Measurements from ENCODE around the gene LTF.

The LTF gene

DNA sequence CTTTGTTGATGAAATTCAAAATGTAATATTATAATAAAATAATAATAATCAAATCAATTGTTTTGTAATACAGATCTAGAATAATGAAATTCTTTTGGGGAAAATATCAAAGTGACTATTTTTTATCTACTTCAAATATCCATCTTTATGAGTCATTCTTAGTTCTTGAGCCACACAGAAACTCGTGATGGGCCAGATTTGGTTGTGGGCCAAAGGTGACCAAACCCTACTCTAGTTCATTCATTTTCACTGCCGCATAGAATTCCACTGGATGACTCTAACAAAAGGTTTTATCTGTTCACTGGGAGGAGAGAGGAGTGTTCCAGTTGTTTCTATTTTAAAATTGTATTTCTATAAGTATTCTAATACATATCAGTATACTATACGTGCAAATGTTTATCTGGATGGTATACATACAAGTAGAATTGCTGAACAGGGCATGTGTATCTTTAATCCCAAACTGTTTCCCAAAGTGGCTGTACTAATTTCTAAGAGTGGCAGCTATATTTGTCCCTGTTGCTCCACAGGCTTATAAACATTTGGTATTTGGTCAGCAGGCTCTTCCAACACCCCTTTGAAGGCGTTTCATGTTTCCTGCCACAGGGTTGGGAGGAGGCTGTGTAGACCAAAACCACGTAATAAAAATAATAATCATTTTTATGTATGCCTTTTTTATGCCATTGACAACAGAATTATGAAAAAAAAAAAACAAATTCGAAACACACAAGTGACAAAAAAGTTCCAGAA, 25.8 kb upstream of the LTF start:
- DNase-seq, result no peak

DNA sequence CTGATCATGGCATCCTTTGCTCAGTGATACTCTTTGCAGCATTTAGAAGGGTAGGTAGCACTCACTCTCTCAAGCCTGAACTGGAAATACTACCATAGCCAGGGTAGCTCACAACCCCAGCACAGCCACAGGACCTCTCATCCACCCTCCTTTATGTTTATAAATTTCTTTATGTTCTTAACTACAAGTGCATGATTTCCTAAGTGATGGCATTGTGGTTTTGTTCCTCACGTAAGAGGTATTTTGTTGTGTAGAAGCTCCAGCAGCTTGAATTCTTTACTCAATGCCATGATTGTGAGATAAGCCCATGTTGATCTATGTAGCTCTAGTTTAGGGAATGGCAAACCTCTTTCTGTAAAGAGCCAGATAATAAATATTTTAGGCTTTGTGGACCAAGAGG, 25.2 kb upstream of the LTF start:
- DNase-seq, result peak; percentile 57

DNA sequence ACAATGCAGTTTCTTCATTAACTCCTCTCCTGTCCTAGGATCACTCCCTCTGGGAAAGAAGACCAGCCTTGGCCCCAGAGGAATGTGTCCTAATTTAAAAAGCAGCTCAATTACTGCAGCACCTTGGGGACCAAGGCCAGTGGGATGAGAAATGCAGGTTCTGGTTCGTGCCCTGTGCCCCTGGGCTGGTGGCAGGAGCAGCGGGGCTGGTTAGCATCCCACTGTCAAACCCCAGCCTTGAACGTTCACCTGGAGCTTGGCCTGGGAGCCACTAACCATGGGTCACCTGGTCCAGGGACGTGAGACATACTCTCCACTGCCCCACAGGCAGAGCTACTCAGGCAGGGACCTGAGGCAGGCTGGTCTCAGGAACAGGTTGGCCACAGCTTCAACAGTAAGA, 24.7 kb upstream of the LTF start:
- DNase-seq, result no peak

DNA sequence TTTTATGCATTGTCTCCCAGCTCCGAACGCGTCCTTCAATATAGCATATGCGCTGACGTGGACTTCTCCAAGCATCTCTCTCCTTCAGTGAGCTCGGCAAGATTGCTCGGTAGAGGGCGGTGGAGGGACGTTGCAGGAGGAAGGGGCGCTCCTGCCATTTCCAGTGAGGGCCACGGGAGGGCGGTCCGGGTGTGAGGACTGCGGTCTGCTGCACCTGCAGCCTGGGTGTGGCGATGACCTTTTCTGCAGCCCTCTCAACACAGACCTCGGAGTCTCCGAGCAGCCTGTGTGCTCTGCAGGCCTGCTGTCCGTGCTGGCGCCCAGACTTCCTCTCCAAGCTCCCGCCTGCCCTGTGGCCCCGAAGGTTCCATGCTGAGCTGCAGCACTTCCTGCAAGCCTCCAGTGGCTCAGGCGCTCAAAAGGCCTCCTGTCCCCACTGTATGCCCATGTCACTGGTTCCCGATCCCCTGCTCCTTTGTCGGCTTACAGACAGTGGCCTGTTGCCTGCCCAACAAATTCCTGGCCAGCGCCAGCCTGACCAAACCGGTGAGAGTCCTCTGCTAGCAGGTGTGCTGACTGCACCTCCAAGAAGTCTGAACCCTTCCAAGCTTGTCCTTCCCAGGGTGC, 24.1 kb upstream of the LTF start:
- DNase-seq, result peak; percentile 85

DNA sequence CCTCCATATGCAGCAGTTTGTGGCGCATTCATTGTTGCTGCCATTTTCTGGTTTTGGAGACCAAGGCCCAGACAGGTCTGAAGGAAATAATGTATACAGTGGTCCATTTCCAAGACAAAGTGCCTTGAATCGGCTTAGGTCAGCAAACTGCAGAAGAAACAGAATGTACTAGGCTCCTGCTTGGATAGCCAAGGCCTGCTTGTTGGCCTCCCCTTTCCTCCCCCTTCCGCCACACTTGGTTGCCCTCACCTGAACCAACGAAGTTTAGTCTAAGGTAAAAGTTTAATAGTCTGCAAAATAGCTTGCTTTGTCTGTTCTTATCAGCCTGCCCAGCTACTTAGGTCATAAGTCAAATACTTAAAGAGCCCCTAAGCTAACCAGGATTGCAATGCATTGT, 21.1 kb upstream of the LTF start:
- no peak for DNase-seq

DNA sequence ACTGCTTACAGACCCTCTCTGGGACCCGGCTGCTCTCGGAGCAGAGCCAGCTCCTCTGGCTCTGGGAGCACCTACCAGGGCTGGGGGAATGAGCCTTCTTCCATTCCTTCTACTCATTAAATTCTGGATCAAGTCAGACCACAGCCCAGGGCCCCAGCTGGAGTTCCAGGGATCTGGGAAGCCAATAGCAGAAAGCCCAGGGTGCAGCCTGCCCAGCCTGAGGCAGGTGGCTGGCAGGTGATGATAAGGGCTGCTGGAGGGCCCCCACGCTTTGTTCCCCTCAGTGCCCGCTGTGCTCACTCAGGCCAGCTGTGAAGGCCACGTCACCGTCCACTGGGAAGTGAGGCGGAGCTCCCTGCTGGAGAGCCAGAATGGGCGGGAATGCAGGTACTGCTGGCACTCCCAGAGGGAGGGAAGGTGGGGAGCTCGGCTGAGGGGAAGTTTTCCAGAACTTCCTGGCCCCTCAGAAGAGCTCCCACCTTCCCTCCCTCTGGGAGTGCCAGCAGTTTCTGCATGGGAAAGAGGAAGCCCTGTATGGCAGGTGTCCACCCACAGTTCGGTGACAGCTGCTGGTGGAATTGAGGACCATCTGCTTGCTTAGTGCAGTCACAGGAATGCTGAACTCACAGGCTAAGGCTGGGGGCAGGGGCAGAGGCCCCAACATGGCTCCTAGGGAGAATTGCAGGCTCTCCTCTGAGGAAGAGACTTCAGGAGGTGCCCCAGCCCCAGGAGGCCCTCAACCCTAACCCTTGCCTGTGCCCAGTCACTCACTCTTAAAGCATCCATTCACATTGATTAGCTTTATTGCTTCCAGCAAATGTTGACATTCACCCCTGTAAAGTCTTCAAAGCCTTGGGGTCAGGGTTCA, 20.4 kb upstream of the LTF start:
- no peak for DNase-seq

DNA sequence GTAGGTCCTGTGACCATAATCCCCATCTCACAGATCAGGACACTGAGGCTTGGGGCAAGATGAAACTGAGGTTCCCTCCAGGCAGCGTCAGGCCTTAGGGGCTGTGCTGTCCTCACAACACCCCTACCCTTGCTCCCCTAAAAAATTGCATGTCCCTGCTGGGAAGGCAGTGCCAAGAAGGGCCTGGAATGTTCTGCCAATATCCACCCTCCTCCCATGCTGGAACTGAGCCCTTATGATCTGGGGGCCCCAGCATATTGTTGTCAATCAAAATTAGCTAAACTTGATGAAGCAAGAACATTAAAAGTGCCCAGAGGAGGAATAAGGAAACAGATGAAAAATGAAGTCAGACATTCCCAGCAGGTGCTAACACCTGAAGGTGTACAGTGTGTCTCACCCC, 19.7 kb upstream of the LTF start:
- no peak for DNase-seq

DNA sequence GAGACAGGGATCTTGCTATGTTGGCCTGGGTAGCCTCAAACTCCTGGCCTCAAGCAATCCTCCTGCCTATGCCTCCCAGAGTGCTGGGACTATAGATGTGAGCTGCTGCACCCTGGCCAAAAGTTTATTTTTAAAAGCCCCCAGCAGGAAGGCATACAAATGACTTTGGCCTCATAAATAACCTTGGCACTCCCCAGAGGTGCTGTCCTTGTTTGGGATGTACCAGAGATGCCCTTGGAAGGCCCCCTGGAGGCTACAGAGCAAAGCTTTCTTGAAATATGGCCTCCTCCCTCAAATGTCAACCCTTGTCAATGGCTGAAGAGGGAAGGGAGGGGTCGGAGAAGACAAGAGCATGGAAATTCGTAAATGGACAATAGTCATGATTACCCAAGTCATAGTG, 19.1 kb upstream of the LTF start:
- no peak for DNase-seq

DNA sequence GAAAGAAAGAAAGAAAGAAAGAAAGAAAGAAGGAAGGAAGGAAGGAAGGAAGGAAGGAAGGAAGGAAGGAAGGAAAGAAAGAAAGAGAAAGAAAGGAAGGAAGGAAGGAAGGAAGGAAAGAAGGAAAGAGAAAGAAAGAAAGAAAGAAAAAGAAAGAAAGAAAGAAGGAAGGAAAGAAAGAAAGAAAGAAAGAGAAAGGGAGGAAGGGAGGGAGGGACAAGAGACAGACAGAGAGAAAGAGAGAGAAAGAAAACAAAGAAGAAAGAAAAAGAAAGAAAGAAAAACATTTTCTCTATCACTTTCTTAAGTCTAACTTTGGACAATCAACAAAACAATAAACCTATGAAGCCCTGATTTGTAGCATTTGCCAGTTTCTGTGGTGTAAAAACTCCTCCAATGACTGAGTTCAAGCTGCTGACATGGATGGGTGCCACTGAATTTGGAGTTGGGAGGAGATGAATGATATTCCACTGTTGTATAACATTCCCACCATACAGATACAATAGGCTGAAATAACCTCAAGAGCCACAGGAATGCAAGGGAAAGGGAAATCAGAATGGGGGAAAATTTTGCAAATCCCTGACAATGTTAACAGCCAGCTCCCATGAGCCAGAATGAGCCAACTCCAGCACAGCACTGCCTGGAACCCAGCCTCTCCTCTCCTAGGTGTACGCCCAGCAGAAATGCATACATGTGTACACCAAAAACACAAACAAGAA, 18.1 kb upstream of the LTF start:
- peak; percentile 89 for DNase-seq

DNA sequence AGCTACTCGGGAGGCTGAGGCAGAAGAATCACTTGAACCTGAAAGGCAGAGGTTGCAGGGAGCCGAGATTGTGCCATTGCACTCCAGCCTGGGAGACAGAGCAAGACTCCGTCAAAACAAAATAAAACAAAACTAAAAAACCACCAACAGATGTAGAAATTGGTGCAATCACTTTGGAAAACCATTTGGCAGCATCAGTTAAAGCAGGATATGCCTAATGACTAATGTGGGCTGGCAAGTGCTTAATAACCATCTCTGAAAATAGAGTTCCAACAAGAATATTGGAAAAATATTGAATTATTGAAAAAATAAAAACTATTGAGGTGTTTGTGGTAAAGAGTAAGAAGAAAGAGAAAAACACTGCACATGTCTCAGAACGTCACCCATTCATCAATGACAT, 16.9 kb upstream of the LTF start:
- no peak for DNase-seq

DNA sequence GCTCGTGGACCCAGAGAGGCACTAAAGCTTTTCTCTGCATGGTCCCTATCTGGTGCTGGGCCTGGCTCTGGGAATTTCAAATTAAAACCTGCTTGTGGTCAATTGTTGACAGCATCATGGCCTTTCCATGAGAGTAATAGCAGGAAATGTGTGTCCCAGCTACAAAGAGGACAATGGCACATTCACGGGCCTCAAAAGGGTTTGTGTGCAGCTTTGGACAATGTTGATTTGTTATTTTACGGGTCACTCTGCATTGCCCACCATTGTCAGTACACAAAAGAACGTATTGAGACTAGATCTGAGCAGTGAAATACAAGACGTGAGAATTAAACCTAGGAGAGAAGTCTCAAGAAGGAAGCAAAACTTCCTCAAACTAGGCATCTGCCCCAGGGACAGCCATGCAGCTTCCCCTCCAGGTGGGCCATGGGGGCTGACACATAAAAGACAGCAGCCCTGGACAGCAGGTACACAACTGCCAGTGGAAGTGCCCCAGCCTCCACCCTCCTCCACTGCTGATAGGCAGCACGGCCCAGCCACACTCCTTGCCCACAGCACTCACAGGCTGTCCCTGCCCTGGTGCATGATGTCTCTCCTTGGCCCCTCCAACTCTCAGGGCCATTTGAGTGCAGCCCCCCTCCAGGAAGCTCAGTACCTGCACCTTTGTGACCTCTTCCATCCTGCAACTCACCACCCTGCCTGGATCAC, 15.9 kb upstream of the LTF start:
- DNase-seq, result no peak

DNA sequence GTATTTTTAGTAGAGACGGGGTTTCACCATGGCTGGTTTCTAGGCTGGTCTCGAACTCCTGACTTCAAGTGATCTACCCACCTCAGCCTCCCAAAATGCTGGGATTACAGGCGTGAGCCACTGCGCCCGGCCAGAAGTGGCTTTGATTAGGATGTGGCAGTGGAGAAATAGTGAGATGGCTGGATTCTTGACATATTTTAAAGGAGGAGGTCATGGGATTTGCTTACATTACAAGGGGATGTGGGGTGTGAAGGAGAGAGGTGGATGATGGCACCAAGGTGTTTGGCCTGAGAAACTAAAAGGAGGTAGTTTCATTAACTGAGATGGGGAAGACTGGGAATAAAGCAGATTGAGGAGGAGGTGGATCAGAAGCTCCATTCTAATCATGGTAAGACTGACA, 15.0 kb upstream of the LTF start:
- peak; percentile 13 for DNase-seq

DNA sequence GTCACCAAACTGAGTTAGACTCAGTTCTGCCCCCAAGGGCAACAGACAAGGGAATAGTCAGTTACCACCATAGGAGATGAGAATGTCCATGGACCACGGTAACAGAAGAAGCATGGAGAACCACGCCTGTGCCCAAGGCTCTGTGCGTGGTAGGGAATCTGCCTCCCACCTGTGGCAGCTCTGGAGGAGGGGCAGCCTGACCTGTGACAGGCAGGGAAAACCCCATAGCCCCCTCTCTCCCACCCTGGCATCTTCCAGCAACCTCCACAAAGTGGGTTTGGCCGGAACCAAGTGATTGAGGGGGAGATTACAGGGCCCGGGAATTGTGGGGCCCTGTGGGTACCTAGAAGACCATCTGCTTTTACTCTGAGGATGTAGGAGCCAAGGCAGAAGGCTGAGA, 14.3 kb upstream of the LTF start:
- no peak for DNase-seq

DNA sequence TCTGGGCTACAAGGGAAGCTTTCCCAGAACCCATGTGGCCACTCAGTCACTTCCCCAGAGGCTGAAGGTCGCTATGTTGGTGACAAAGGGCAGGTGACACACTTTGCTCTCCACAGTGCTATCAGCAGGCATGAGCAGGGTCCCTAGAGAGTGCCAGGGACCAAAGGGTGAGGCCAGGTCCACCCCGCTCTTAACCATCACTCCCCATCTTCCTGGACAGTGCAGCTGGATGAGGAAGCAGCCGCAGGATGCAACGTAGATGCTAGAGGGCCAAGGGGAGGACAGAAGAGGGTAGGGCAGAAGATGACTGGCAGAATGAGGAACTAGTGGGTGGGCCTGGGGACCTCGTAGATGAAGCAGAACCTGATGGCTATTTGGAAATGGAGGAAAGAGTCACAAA, 13.6 kb upstream of the LTF start:
- no peak for DNase-seq

DNA sequence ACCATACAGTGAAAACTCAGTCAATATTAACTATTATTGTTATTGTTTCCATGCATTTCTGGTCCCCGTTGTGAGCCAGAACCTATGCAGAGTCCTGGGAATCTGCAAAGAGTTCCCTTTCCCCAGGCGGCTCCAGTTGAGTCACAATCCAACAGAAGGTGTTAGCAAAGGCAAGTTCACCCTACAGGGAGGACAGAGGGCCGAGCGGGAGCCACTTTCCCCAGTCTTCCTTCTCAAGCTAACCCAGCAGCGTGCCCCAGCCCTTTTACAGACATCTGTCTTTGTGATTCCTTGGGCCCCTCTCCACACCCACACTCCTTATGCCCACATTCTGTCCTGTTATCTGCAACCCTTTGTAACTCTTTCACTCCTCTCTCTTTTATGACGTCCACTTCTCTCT, 13.1 kb upstream of the LTF start:
- DNase-seq, result no peak

DNA sequence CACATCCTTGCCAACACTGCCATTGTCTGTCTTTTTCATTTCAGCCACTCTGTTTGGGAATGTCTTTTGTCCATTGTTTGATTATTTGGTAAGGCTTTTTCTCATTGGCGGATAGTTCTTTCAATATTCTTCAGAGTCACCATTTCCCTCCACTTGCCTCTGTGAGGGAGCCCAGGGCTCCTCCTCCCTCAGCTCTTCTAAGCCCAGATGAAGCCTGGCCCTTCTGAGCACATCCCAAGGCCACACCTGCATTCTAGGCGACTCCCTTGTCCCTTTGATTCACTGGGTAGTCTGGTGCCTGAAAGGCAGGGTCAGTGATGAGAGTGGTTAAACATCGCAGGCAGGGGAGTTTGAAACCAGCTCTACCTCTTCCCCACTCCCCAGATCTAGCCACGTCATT, 12.4 kb upstream of the LTF start:
- no peak for DNase-seq

DNA sequence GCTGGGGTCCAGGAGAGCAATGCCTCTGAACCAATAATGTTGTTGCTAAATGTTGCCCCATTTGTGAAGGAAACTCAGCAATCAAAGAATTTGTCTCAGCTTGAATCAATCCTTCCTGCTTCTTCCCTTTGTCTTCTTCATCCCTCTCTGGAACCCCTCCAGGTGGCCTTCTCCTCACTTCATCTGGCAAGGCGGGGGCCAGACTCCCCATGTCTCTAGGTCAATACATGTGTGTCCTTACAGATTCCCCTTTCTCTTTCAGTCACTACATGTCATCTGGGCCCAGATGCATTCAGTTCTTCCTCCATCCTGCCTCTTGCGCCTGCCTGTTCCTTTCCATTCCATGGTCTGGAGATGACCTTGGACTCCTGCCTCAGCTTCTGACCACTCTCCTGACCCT, 8.0 kb upstream of the LTF start:
- no peak for DNase-seq

DNA sequence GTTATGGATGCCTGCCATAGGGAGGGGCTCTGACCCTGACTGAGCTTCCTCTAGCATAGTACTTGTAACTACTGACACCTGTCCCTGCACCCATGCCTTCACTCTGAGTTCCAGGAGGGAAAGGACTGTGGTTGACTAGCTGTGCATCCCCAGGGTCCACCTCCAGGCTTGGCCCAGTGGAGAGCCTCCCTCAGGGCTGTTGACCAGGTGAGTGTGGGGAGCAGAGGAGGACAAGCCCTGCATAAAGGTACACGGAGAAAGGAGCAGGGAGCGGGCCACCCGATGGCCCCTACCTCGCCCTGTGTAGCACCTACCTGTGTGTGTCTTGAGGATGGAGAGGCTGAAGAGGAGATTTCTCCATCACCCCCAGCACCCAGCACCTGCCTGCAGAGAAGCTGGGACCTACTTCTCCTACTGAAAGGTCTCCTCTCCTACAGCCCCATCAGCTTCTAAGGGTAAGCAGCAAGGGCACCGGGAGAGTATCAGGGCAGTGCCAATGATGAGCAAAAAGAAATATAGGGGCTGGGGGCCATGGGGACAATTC, 6.7 kb upstream of the LTF start:
- DNase-seq, result no peak

DNA sequence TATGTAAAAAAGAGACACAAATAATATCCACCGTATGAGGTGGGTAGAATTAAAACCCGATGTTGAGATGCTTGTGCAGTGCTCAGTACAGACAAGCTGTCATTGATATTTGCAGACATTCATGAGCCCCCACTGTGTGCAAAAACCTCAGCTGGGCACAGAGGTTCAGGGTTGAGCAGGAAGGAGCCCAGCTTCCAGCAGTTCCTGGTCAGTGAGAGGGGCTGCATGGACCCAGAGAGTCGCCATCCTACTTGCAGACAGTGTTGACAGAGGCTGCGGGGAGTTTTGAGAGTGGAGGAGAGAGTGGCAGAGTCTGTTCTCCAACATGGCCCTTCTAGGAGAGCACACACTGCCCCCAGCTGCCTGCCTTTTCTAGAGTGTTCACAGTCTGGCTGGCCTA, 6.1 kb upstream of the LTF start:
- DNase-seq, result no peak

DNA sequence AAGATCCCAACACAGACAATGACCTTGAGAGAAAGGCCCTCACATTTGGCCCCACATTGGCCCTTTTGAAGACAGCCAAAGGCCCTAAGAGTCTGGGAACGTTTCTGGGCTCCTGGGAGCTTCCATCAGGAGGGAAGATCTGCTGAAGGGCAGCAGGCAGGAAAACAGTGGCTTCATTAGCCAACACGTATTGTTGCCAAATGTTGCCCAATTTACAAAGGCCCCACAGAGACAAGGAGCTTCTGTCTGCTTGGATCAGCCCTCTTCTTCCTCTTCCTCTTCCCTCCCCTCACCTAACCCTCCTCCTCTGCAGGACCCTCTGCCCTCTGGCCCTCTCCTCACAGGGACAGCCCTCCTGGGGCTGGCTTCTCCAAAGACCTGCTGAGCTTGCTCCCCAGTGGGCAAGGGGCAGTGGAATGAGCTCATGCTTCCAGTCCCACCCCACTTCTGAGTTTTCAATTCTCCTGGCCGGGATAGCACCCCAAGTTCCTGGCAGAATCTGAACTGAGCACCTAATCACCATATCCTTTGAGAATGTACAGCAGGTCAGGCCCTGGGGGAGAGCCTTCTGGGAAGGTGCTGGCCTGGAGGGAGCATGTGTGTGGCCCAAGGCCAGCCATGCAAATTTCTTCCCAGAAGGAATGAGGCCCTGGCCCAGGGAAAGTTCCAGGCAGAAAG, 5.1 kb upstream of the LTF start:
- no peak for DNase-seq

DNA sequence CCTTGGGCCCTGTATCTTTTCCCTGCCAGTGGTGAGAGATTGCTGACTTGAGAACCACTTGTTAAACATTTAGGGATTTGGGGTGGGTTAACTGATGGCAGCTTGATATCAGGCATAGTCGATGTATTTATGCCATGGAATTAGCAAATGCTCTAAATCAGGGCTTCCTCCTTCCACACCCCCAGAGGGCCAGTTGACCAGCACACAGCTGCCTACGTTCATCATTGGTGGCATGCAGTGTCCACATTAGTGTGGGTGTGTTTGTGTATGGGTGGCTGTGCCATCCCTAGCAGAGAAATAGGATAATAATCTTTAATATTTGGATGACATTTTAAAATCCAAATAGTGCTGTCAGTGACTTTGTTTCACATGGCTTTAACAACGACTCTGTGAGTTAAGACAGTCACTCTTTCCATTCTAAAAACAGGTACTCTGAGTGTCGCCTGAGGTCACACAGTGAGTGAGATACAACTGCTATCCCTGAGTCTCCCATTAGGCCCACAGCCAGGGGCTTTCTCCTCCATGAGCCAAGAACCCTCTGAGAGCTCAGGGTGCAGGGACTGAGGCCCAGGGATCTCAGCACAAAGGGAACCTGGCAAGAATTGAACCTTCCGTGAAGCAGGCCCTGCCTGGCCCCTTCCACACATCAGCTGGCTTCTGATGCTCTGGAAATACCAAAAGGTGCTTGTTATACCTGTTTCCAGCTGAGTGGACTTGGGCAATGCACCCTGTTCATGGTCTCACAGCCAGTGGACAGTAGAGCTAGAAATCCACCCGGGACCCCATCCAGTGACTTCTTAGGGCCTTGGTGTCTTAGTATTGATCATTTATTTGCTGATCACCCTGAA, 4.3 kb upstream of the LTF start:
- DNase-seq, result no peak
